Measurements from ENCODE around the gene AKAP10. TPM values are rescaled to one million over a fixed set of nuclear protein-coding genes. Genes with fewer than 3 reads are reported as not detected.

The AKAP10 gene
- total and polyA plus RNA-seq, 10 of the 15 experiments (the other 5 are each of a cell fraction or from before 2014, with no cell fraction given): 4.3 to 23.7 (median 14.7) TPM

- TF ChIP-seq E4F1 (IDR thresholded peaks at IDR 0.05; ENCODE audit: borderline replicate concordance, partially characterized antibody): no peak
- TF ChIP-seq SREBF2 (IDR thresholded peaks at IDR 0.05; ENCODE audit: low read length): no peak
- TF ChIP-seq SMARCA5 (IDR thresholded peaks at IDR 0.05): no peak
- TF ChIP-seq RAD51 (IDR thresholded peaks at IDR 0.05): no peak
- no peak for TF ChIP-seq MTA3 (IDR thresholded peaks at IDR 0.05; ENCODE audit: borderline replicate concordance, low read length)
- no peak for TF ChIP-seq IRF3 (IDR thresholded peaks at IDR 0.05)
- TF ChIP-seq RELA (IDR thresholded peaks at IDR 0.05; ENCODE audit: borderline replicate concordance, partially characterized antibody): no peak
- no peak for TF ChIP-seq NFIC (IDR thresholded peaks at IDR 0.05; ENCODE audit: low read depth, low read length)
- TF ChIP-seq NR2F1 (conservative IDR thresholded peaks at IDR 0.05): no peak
- no peak for TF ChIP-seq ZBED1 (IDR thresholded peaks at IDR 0.05; ENCODE audit: borderline replicate concordance)
- TF ChIP-seq TAF1 (IDR thresholded peaks at IDR 0.05; ENCODE audit: borderline replicate concordance, low read depth, low read length): no peak
Observed at GRCh38 chr17:19904412-19904811, 73.2 kb downstream of the AKAP10 start (continued).

- SMC1A ChIA-PET (ENCODE audit: uncharacterized antibody, unreplicated experiment): no interaction called here
- DNase-seq (ENCODE audit: low read depth, low spot score) (no peak), FAIRE-seq (no peak), ATAC-seq (no peak)
- CTCF ChIA-PET: no interaction called here
- H3K79me2 ChIP-seq (ENCODE audit: control insufficient read depth, insufficient read depth, low read length): no peaks in the 10 kb centered on the region
- in situ Hi-C loops (cut with MboI) (no loop called here), intact Hi-C loops (cut with micrococcal nuclease; ENCODE audit: unreplicated experiment) (no loop called here)
- RAD21 ChIA-PET (ENCODE audit: unreplicated experiment): no interaction called here
- no peaks in the 10 kb centered on the region for H3K27me3 ChIP-seq (replicated peaks in 1 of 2; ENCODE audit: control insufficient read depth in 2 of 2, insufficient read depth in 2 of 2, low read length in 1 of 2)
- H4K20me1 ChIP-seq (ENCODE audit: control insufficient read depth, insufficient read depth): no peaks in the 10 kb centered on the region
- no peak overlapping the region for H3K9ac ChIP-seq (ENCODE audit: control insufficient read depth, insufficient read depth, low read length)
- POLR2A ChIA-PET: no interaction called here
- peaks cover 7 to 12% of the 10 kb centered on the region in 2 experiments; a peak in 3 of 4 replicates for H3K36me3 ChIP-seq (ENCODE audit: control insufficient read depth in 2 of 2, insufficient read depth in 2 of 2, low read length in 1 of 2)
- no peak overlapping the region for H3K4me3 ChIP-seq
- no peak overlapping the region for H3K27ac ChIP-seq (ENCODE audit: control insufficient read depth, insufficient read depth)
- H3K4me2 ChIP-seq (ENCODE audit: control insufficient read depth, insufficient read depth): no peak overlapping the region
- 94% methylated on average over 2 of the region's 2 CpGs for WGBS (ENCODE audit: insufficient coverage, insufficient replicate concordance, low lambda C conversion rate, missing lambda C conversion rate)
- no peaks in the 10 kb centered on the region for H3K9me3 ChIP-seq (replicated peaks; ENCODE audit: control insufficient read depth, insufficient read depth, low read length)
- no TSS peak for BruUV-seq (replicated peaks)
- no peak overlapping the region for H2AFZ ChIP-seq (ENCODE audit: control insufficient read depth, low read depth, low read length)
- H3K4me1 ChIP-seq (ENCODE audit: control insufficient read depth, insufficient read depth, low read length): no peaks in the 10 kb centered on the region
- TF ChIP-seq USF2 (IDR thresholded peaks at IDR 0.05; ENCODE audit: borderline replicate concordance, low read depth, low read length): no peak
- TF ChIP-seq CTCF (IDR thresholded peaks at IDR 0.05 in 2 of 3, conservative IDR thresholded peaks at IDR 0.05 in 1 of 3; ENCODE audit: control insufficient read depth in 2 of 3, extremely low read depth in 1 of 3, insufficient read depth in 1 of 3, low read depth in 3 of 3, low read length in 3 of 3): no peak
- no peak for TF ChIP-seq RAD51 (IDR thresholded peaks at IDR 0.05)
- no peak for TF ChIP-seq SUPT20H (IDR thresholded peaks at IDR 0.05; ENCODE audit: borderline replicate concordance, control insufficient read depth, low read depth, low read length)
- no peak for TF ChIP-seq PML (IDR thresholded peaks at IDR 0.05; ENCODE audit: low read length)
- no peak for TF ChIP-seq NKRF (conservative IDR thresholded peaks at IDR 0.05)
Observed at GRCh38 chr17:19900809-19901208, 76.8 kb downstream of the AKAP10 start.
